Measurements from ENCODE around the gene KCND3.

KCND3 gene

DNA sequence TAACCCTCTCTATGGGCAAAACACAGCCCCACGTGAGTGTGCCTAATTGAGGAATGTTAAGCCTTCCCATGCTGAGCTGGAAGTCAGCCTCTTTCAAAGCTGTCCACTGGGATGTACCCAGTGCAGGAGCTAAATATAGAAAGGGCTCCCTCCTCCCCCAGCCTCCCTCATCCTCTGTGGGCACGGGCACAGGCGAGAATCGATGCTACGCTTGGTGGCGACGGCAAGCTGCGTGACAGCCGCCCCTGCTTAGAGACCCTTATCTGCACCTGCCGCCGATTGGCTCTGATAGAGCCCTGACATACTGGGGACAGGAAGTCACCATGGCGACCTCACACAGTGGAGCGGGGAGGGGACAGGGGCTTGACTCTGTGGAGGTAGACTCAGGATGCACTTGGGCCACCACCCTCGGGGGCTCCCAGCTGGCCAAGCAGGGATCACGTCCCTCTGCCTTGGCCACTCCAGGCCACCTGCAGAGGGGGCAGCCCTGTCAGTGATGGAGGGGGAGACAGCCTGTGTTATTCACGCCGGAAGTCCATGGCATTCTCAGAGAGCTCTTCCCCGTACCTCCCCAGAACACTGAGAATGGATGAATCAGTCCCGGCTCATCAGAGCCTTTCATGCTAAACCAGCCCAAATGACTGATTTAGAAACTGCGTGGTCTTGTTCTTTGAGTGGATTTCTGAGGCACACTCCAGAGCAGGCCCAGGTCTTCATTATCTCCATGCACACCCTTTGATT lies 84.8 kb downstream of the KCND3 start:
- peaks cover 55% of the 10 kb centered on the region for H3K27me3 Mint-ChIP-seq
- no peaks in the 10 kb centered on the region for H3K9me3 Mint-ChIP-seq
- peaks cover 14% of the 10 kb centered on the region for H3K4me1 Mint-ChIP-seq (ENCODE audit: low read depth)
- no peaks in the 10 kb centered on the region for H3K36me3 Mint-ChIP-seq (ENCODE audit: low read depth)
- no peak overlapping the region for H3K4me3 Mint-ChIP-seq
- H3K27ac Mint-ChIP-seq: peak overlapping the region; percentile 66
- no peak for DNase-seq

DNA sequence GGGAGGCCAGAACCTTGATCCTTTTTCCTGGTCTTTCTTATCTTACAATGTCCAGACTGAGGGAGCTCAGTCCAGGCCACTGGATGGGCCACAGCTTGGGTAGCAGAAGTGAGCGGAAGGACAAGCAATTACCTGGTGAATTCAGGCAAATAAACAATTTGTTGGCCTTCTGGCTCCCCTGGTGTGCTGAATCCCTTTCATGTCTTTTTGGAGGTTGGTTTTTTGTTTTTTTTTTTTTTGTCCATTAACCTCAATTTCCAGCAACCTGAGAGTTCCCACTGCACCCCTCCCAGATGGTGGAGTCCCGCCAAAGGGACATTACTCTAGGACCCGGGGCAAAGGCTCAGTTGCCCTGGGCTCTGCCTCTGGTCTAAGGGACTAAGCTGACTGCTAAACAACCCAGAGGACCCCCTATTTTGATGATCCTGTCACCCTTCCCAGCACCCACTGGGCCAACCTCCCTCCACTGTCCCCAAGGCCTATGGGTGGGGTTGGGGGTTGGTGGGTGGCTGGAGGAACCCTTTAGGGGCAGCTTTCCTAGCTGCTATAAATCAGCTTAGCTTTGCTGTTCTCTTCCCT lies 85.5 kb downstream of the KCND3 start:
- Mint-ChIP-seq H3K27me3 (peaks cover 48% of the 10 kb centered on the region), H3K36me3 (ENCODE audit: low read depth) (no peaks in the 10 kb centered on the region), H3K4me1 (ENCODE audit: low read depth) (peaks cover 14% of the 10 kb centered on the region), H3K4me3 (no peak overlapping the region), H3K27ac (no peak overlapping the region), H3K9me3 (no peaks in the 10 kb centered on the region)
- no peak for DNase-seq

DNA sequence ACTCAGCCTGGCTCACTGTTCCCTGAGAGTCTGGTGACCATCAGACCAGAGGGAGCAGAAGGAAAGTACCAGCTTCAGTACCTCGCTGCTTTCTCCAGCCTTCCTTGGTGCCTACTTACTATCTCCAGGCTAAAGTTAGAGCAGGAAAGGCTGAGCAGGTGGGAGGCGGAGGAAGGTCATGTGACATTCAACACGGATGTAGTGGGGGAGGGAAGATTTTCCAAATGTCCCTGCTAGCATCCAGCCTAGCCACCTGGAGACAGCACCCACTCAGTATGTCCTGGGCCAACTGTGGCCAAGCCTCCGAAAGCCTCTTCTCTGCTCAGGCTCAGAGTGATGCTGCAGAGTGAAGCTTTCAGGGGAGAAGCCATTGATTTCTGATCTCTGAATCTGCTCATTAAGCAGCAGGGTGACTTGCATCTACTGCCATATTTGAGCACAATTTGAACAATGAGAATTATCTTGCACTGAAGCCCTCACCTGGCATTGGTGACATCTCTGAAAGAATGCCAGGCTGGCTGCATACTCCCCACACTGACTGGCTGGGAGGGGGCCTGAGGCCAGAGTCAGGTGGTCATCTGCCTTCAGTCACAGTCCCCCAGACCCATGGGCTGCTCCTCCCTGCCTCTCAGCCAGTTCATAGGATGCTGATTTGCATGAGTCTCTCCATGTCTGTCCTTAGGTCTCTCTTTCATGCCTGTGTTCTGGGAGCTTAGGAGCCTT lies 86.2 kb downstream of the KCND3 start:
- Mint-ChIP-seq H3K36me3 (ENCODE audit: low read depth) (no peaks in the 10 kb centered on the region), H3K4me1 (ENCODE audit: low read depth) (peaks cover 14% of the 10 kb centered on the region), H3K27me3 (peaks cover 44% of the 10 kb centered on the region), H3K9me3 (no peaks in the 10 kb centered on the region), H3K27ac (no peak overlapping the region), H3K4me3 (no peak overlapping the region)
- DNase-seq: no peak

DNA sequence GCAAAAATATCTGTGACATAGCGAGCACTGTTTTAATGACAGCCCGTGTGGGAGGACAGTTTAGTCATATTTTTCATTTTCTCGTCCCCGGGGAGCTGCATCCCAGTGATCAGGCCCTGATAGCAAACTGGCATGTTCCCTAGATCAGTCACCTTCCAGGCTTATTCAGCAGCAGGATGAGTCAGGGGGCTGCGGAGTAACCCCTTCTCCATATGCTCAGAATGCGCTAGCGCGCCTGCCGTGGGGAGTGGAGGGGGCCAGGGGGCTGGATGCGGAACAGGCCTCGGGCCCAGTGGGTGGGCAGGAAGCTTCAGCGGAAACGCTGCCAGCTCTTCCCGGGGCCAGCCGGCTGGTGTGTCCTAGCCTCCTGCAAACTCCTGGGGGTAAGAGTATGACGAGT lies 94.0 kb downstream of the KCND3 start:
- Mint-ChIP-seq H3K27me3 (peaks cover 22% of the 10 kb centered on the region), H3K27ac (no peak overlapping the region), H3K9me3 (no peaks in the 10 kb centered on the region), H3K4me1 (ENCODE audit: low read depth) (no peaks in the 10 kb centered on the region), H3K36me3 (ENCODE audit: low read depth) (no peaks in the 10 kb centered on the region), H3K4me3 (no peak overlapping the region)
- no peak for DNase-seq

DNA sequence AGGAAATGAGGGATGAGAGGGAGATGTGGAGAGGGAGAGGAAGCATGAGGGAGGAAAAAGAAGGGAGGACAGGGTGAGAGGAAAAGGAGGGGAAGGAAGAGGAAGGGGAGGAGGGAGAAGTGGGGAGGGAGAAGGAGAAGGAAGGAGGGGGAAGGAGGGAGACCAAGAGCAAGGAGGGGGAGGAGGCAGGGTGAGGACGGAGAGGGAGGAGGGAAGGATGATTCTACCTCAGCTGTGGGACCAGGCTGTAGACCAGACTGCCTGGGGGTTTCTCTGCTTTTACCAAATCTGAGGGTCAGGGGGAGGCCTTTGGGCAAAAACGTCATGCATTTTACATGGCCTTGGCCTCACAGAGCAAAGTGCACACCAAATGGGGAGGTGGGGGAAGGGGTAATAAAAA lies 94.5 kb downstream of the KCND3 start:
- H3K36me3 Mint-ChIP-seq (ENCODE audit: low read depth): no peaks in the 10 kb centered on the region
- no peak for DNase-seq
- H3K4me3 Mint-ChIP-seq: no peak overlapping the region
- H3K27me3 Mint-ChIP-seq: peaks cover 20% of the 10 kb centered on the region
- H3K4me1 Mint-ChIP-seq (ENCODE audit: low read depth): no peaks in the 10 kb centered on the region
- no peak overlapping the region for H3K27ac Mint-ChIP-seq
- H3K9me3 Mint-ChIP-seq: no peaks in the 10 kb centered on the region

DNA sequence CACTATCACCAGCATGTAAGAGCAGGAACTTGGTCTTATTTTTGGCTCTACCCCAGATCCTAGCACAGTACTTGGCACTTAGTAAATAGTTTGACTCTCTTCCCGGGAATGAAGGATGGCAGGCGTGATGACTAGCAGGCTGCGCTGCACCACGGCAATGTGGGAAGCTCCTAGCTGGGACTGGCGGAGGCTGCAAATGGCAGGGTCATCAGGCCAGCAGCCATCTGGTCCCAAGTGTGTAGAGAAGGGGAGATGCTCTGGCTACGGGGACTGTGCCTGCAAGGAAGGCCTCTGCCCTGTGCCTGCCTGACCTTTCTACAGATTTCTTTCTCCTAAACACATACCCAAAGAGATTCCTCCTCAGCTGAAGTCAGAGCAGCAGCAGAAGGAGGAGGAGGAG lies 95.0 kb downstream of the KCND3 start:
- Mint-ChIP-seq H3K9me3 (no peaks in the 10 kb centered on the region), H3K4me3 (no peak overlapping the region), H3K27ac (no peak overlapping the region), H3K4me1 (ENCODE audit: low read depth) (no peaks in the 10 kb centered on the region), H3K36me3 (ENCODE audit: low read depth) (no peaks in the 10 kb centered on the region), H3K27me3 (peaks cover 19% of the 10 kb centered on the region)
- DNase-seq: no peak

DNA sequence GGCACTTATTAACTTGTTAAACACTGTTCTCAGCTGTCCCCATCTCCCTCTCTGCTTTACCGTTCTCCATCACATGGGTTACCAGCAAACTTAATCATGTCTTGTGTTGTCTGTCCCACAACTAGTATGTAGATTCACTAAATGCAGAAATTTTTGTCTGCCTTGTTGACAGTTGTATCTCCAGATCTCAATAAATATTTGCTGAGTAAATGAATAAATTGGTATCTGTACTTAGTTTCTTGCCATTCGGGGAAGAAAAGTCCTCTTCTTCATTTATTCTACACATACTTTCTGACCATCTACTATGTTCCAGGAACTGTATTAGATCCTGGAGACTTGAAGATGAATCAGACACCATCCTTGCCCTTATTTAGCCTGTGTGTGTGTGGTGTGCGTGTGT lies 97.9 kb downstream of the KCND3 start:
- H3K27me3 Mint-ChIP-seq: peaks cover 17% of the 10 kb centered on the region
- no peak overlapping the region for H3K4me3 Mint-ChIP-seq
- no peaks in the 10 kb centered on the region for H3K9me3 Mint-ChIP-seq
- H3K36me3 Mint-ChIP-seq (ENCODE audit: low read depth): no peaks in the 10 kb centered on the region
- H3K27ac Mint-ChIP-seq: no peak overlapping the region
- DNase-seq: no peak
- peaks cover 2% of the 10 kb centered on the region for H3K4me1 Mint-ChIP-seq (ENCODE audit: low read depth)

DNA sequence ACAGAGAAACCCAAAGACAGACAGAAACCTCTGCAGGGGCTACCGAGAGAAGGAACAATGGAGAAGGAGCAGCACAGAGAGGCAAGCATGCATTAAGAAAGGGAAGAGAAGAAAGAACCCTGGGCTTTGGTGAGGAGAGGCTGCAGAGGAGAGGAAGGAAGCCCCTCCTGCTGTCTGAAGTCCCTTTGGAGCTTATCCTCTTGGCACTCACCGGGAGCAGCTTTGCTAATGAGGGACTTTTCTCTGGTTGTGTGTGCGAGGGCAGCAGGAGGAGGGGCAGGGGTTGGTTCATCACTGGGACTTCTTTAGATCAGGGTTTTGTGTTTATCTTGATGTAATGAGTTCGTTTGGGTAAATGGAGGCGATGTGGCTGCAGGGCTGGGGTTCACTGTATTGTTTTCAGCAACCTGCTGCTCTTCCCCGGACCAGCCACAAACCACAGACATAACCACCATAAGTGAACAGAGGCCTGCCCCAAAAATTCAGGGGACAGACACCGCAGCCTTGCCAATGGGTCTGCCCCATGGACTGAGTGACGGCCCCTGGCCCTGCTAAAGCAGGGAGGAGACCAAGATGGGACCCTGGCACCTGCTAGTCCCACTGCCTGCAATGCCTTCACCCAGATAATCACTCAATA lies 100.6 kb downstream of the KCND3 start:
- Mint-ChIP-seq H3K4me1 (ENCODE audit: low read depth) (peaks cover 2% of the 10 kb centered on the region), H3K36me3 (ENCODE audit: low read depth) (no peaks in the 10 kb centered on the region), H3K4me3 (no peak overlapping the region), H3K27ac (no peak overlapping the region), H3K9me3 (no peaks in the 10 kb centered on the region), H3K27me3 (peaks cover 26% of the 10 kb centered on the region)
- DNase-seq: no peak

DNA sequence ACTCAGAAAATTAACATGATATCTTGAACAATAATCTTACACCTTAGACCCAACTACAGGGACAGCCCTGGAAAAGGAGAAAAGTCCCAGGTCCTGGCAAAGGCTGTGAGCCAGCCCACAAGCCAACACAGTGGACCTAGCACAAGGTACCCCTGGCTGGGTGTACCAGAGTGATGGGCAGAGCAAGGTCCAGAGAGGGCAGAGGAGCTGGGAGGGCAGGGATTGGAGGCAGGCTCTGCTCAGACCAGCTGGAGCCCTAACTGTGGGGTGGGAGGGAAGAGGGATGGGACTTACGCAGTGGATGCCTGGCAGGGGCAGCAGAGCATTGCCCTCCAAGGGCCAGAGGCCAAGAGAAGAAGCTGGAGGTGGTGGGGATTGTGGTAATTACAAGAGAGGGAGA lies 101.6 kb downstream of the KCND3 start:
- H3K4me3 Mint-ChIP-seq: no peak overlapping the region

DNA sequence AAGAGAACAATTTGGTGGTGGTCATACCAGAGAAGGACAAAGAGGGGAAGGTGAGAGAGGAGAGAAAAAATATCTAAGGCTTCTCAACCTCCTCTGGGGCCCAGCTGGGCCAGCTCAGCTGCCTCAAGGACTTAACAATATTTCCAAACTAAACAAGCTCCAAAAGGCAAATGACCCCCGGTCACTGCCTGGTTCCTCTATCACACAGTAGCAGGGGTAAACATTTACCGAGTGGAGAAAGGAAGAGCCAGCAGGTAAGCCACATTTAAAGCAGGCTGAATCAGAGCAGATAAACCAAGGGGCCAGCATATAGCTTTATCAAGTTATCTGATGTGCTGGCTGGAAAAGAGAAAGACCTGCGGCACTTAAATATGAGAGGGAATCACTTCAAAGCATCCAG lies 102.1 kb downstream of the KCND3 start:
- Mint-ChIP-seq H3K4me3 (no peak overlapping the region), H3K9me3 (no peaks in the 10 kb centered on the region), H3K4me1 (ENCODE audit: low read depth) (peaks cover 2% of the 10 kb centered on the region), H3K36me3 (ENCODE audit: low read depth) (no peaks in the 10 kb centered on the region), H3K27me3 (peaks cover 30% of the 10 kb centered on the region), H3K27ac (no peak overlapping the region)
- no peak for DNase-seq

More for the DNA sequence above, 101.6 kb downstream of the KCND3 start:
- no peak for DNase-seq
- peaks cover 28% of the 10 kb centered on the region for H3K27me3 Mint-ChIP-seq
- no peaks in the 10 kb centered on the region for H3K36me3 Mint-ChIP-seq (ENCODE audit: low read depth)
- H3K9me3 Mint-ChIP-seq: no peaks in the 10 kb centered on the region
- peaks cover 2% of the 10 kb centered on the region for H3K4me1 Mint-ChIP-seq (ENCODE audit: low read depth)
- no peak overlapping the region for H3K27ac Mint-ChIP-seq

DNA sequence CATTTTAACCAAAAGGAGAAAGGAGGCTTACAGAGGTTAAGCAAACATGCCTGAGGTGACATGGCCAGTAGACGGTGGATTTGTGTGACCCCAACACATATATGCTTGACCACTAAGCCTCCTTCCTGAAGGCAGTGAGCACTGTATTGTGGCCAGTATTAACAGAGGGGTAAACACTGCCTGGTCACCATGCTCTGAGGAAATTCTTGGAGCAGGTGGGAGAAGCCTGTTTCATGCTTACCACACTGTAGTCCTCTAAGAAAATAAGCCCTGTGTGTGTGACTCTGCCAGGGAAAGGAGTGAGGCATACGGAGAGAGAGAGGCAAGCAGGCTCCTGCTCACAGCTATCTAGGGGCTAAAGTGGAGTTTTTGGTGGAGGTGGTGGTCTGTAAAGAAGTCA lies 102.7 kb downstream of the KCND3 start:
- Mint-ChIP-seq H3K27ac (no peak overlapping the region), H3K4me1 (ENCODE audit: low read depth) (peaks cover 2% of the 10 kb centered on the region), H3K9me3 (no peaks in the 10 kb centered on the region), H3K27me3 (peaks cover 33% of the 10 kb centered on the region), H3K36me3 (ENCODE audit: low read depth) (no peaks in the 10 kb centered on the region), H3K4me3 (no peak overlapping the region)
- DNase-seq: no peak

DNA sequence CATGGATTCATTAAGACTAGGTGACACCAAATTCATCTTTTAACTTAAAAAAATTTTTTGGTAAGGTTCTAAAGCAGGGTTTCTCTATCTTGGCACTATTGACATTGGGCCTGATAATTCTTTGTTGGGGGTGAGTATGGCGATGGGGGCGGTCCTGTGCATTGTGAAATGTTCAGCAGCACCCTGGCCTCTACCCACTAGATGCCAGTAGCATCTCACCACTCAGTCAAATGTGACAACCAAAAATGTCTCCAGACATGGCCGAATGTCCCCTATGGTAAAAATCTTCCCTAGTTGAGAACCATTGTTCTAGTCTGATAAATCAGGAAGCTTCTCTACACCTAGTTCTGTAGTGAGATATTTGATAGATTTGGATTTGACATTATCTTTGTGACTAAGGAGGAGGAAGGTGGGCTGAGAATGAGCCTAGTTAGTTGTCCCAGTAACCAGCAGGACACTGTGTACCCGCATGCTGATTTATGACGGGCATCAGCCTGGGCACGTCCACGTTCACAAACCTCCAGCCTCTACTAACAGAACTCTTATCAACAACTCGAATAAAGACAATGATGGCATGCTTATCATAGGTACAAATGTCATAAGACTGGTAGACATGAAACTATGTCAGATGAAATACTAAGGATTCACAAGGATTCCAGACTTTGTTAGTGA lies 104.6 kb downstream of the KCND3 start:
- no peaks in the 10 kb centered on the region for H3K9me3 Mint-ChIP-seq
- peaks cover 47% of the 10 kb centered on the region for H3K27me3 Mint-ChIP-seq
- no peak for DNase-seq
- no peak overlapping the region for H3K4me3 Mint-ChIP-seq
- H3K4me1 Mint-ChIP-seq (ENCODE audit: low read depth): peaks cover 2% of the 10 kb centered on the region
- no peak overlapping the region for H3K27ac Mint-ChIP-seq
- H3K36me3 Mint-ChIP-seq (ENCODE audit: low read depth): no peaks in the 10 kb centered on the region

DNA sequence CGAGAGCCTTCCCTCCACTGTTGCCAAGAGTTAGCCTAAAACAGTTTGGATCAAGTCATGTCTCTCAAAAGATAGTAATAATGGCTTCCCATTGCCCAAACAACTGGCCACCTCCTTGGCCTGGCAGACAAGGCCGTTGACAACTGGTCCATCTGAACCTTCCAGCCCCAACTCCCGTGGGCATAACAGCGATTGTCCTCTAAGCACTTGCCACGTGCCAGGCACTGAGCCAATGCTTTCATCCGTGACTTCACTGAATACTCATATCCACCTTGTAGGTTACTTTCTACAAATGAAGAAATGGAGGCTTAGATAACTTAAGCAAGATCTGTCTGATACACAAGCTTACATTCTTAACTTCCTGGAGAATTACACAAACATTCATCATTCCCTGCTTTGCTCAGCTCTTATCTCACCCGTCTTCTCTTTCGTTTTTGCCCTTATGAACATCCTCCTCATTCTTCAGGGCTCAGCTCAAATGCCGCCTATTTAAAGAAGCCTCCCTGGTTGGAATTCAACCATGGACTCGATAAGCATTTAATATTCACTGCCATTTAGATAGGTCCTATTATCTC lies 106.4 kb downstream of the KCND3 start:
- H3K9me3 Mint-ChIP-seq: no peaks in the 10 kb centered on the region
- H3K4me3 Mint-ChIP-seq: no peak overlapping the region
- DNase-seq: no peak
- peaks cover 55% of the 10 kb centered on the region for H3K27me3 Mint-ChIP-seq
- H3K36me3 Mint-ChIP-seq (ENCODE audit: low read depth): no peaks in the 10 kb centered on the region
- H3K4me1 Mint-ChIP-seq (ENCODE audit: low read depth): no peaks in the 10 kb centered on the region
- H3K27ac Mint-ChIP-seq: no peak overlapping the region

DNA sequence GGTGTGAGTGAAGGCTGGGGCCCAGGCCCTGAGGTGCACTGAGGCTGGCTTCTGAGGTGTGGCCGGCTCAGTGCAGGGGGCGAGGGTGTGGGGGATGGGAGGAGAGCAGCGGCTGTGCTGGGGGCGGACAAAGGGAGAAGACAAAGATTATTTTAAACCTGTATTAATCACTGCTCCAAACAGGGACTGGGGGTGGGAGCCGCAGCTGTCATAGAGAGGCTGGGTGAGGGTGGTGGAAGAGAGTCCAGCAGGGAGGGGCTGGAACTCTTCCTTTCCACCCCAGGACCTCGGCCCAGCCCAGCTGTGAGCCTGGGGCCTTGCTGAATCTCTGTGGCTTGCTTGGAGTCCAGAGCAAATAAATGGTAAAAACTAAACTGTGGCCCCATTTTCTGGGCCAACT lies 106.9 kb downstream of the KCND3 start:
- Mint-ChIP-seq H3K4me3 (no peak overlapping the region), H3K9me3 (no peaks in the 10 kb centered on the region), H3K27me3 (peaks cover 55% of the 10 kb centered on the region), H3K27ac (no peak overlapping the region), H3K4me1 (ENCODE audit: low read depth) (no peaks in the 10 kb centered on the region), H3K36me3 (ENCODE audit: low read depth) (no peaks in the 10 kb centered on the region)
- no peak for DNase-seq

Measured in activated T-cell treated with anti-CD3 and anti-CD28 coated beads, Interleukin-2, amount 50 U/mL, for 24 hours (primary cell).